HG03378 (cell line): ENCODE results near the gene PYGO2.

ENCODE experiments used
- ATAC-seq: cut with Tn5 transposase; IDR thresholded peaks from one replicate; pipeline ENCODE4 v1.9.1; 2021; ENCODE audit warnings: mild to moderate bottlenecking, moderate library complexity; ENCODE audit not compliant: unreplicated experiment

The PYGO2 gene

DNA sequence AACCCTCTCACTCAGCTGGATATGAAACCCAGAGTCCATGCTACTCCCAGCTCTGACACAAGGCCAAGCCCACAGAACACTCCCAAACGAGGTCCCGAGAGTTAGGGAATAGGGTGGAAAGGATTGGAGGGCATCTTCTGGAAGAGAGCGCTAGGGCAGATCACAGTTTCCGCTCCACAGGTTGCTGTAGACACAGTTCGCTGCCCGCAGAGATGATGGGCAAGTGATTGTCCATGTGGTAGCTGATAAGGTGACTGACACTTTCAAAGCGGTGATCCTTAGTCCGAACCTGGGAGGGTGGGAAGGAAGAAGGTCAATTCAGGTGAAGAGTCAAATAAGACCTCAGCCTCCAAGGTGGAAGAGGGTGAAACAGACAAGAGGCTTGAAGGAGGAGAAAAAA, 2.1 kb upstream of the PYGO2 start:
- no peak for ATAC-seq

DNA sequence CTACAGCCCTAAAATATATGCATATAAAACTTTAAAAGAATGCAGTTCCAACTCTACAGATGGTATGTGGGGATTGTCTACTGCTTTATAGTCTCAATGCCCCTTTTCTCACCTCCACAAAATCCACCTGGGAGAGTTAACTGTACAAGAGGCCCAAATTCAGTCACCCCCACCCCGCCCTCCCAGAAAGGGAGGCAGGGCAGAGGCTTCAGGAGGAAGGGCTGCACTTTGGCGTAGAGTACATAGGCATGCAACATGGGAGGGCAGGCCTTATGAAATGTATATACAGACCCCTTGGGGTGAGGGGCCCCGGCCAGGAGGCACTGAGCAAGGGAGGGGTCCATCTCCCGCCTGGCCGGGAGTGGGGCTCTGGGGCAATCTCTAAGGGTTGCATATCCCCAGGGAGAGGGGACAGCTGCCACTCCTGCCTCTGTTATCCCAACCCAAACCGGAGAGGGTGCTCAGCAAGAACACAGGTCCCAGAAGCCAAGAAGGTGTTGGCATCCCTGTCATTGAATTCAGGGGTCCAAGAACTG, 1.3 kb upstream of the PYGO2 start:
- ATAC-seq: no peak

DNA sequence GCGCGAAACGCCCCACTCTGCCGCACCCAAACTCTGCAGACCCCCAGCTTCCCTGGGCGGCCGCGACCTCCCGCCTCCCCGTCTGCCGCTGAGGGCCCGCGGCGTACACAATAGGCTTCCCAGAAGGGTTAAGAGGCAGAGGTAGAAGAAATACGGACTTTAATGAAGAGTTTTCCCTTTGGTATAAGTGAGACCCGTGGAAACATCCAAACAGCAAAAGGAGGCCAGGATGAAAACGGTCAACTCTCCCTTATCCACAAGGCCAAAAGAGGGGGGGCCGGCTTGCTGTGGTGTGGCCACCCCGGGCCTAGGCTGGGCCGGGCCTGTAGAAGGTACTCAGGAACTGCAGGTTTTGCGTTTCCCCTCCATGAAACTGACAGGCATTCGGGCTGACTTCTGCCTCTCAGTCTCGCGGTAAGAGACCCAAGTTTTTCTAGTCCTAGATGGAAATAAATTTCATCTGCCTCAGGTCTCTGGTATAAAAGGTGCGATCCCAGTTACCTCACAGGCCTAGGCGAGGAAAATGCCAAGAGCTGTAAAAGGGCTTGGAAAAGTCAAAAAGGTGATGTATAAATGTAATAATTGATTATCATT, 671 bp upstream of the PYGO2 start:
- peak; percentile 15 for ATAC-seq

DNA sequence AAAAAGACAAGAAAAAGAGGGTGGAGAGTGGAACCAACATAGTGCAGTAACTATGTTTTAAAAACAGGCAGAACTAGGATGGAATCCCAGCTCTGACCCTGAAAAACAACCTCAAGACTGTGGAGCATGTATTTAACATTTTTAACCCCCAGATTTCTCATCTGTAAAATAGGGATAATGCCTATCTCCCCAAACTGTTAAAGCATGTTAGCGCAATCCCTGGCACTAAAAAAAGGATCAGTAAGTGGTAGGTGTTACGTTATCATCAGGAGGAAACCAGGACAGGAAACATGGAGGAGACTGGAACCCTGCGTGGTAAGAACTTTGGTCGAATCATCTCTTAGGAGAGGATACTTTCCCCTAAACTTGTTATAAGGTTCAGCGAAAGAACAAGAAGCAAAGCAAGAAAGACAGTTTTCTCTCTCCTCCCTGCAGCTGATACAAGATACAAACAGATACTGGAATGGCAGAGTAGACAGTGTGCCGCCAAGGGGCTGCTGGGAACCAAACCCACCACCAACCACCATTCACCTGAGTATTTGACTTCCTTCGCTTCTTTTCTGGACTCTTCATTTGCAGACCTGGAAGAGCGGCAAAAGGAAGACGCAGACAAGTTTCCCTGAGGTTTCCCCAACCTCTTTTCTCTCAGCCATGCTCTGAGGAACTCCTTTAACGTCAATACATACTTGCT, 991 bp downstream of the PYGO2 start:
- ATAC-seq: no peak

DNA sequence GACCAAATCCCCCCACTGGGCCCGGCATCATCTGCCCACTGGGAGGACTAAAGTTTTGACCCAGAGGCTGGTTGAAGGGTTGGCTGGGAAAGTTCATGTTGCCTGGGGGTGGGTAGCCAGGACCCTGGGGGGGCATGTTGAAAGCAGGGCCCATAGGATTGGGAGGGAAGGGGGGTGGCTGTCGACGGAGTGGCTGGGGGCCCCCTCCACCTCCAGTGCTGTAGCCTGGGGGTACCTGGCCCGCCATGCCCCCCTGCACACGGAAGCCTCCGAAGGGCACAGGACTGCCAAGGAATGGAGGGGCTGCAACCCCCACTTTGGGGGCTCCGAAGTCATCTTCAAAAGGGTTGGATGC, 2.2 kb downstream of the PYGO2 start:
- no peak for ATAC-seq

DNA sequence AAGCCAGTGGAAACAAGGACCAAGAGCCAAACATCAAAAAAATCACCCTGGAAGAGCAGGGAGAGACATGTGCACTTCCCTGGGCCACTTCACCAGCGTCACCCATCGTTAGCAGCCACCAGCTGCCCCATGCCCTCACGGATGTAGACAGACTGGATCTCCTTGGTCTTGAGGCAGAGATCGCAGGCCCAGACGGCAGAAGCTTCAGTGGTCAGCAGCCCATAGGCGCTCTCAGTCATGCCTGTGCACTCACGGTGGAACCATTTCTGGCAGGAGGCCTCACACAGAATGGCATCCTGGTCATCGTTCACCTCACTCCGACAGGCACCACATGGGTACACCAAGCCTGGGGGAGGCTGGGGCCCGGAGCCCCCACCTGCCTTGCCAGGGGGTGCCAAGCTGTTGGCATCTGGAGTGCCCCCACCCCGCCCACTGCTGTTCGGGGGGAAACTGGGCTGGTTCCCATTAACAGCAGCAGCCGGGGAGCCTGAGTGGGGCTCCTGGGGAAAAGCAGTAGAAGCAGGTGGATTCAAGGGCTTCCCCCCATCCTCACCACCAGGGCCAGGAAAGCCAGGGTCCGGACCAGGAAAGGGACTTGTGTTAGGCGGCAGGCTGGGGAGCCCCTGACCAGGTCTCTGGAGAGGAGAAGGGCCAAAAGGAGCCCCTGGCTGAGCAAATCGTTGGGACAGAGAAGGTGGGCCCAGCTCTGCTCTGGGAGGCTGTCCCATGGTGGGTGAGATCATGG, 2.7 kb downstream of the PYGO2 start:
- no peak for ATAC-seq

DNA sequence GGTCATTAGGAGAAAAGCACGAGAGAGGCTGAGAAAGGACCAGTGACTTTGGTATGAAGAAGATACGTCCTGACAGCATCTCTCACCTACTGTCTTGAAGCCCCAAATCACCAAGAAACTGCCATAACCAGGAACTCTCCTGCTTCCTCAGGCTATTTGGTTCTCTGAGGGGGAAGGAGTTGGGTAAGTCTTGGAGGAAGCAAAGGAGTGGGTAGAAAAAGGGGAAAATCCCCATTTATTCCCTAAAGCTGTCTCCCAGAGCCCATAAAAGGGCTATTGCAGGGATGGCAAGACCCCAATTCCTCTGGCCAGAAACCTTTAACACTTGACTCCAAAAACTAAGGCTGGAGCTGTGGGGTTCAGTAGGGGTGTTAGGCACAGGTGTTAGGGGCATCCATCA, 3.5 kb downstream of the PYGO2 start:
- no peak for ATAC-seq

DNA sequence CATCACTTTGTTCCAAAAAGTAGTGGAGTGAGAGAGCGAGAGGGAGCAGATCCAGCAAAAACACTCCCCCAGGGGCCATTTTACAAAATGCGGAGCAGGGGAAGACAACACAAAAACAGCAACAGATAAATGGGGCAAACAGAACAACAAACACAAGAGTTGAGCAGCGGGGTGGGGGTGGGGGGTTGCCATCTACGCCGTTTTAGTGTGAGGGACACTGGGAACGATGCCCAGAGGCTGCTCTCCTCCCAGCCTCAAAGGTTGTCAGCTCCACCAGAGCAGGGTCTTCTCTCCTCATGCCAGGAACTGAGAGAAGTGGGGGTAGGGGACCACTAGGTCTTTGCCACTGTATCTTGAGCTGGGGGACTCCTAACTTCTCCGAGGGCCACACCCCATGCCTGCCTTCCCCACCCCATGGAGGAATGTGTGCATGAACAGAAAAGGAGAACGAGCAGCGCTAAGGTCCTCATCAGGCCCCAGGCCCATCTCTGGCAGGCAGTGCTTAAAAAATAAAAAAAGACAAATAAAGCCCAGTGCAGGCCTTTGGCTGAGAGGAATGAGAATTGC, 4.4 kb downstream of the PYGO2 start:
- no peak for ATAC-seq

DNA sequence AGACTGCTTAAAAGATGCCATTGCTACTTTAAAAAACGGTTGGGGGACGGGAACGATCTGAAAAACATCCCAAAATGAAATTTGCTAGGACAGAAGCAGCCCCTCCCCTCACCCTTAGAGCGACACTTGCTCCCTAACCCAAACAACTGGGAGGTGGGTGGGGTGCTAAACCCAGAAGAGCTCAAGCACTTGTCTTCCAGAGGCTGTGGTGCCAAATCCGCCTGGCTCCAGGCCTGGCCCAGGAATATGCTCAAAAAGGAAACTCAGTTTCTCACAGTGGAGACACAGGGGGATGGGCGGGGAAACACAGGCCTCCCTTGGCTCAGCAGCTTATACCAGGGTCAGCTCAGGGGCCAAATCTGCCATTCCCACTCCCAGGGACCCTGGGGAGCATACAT, 5.0 kb downstream of the PYGO2 start:
- no peak for ATAC-seq

DNA sequence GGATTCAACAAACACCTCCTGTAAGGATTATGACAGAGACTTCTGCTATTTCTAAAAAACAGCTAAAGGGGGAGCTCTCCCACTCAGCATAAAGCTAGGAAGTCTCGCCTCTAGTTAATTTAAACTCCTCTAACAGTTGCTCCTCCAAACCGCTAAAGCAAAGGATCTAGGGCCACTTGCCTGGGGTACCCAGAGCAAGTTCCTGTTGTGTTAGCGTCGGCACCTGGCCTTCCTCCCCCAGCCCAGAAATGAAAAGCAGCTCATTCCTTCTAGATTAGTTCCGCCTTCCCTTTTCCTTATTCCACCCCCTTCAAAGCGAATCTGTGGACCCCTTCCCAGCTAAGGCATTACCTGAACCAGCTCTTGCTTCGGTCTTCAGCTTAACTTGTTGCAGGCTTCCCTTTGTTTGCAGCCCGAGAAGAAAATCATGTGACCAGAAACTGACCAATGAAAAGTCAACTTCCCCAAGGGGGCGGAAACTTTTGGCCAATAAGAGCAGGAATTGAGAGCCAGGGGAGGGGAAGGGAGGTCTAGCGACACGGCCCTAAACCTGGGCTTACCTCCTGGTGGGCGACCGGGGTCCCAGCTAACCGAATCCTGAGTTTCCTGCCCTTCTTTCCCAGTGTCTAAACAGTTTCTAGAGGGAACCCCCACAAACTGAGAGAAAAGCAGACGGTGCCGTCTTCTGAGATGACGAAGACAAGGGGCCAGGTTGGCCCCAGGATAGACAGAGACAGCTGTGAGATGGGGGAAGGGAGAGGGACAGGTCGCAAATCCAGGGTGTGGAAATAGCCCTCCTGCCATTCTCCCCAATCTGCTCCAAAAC, 5.7 kb downstream of the PYGO2 start, which contains the start of gene PBXIP1:
Gene PBXIP1 (minus strand): TSS at position 382 of the 826 bp plus-strand sequence. CDS start 2,378 bp downstream, outside the sequence.
- peak; percentile 43 for ATAC-seq

DNA sequence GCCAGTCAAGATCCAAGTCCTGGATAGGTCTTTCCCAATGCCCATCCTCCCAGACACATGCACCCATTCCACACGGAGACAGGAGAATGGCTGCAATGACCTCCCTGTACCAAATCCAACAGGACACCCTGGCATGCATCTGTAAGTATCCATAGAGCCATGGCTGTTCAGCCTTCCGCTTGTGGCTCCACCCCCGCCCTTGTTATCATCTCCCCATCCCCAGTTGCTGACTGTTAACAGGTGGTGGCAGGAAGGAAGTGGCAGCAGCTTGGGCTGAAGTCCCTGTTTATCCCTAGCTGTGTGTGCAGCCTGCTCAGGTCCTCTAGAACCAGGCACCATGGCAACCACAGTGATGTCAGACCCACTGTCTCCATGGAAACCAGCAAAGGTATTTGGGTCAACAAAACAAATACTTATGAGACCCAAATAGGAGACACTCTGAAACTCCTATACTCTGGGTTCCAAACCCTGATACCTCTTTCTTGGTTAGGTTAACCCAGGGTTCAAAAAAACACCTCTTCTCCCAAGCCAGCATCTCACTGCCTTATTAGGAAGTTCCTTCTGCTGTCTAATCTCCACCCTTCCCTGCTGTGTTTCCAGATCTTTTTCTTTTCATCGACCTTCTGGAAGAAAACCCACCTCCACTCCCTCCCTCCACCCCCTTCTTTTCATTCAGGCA, 6.4 kb downstream of the PYGO2 start:
- peak; percentile 53 for ATAC-seq

DNA sequence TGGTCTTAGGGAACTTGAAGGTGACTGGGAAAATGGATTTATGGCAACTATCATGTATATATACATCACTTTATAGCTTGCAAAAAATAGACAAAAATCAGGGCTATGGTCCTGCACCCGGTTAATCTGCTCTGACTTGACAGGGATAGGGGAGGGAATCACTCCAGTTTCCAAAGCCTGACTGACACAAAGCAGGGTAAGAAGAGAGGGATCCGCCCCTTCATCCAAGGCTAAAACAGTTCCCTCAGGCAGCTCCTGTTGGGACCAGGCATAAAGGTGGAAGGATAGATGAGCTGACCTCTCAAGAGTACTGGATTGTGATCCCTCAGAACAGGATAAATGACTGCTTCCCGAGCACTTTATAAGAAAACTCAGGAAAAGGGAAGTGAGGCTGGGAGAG, 7.0 kb downstream of the PYGO2 start:
- no peak for ATAC-seq

DNA sequence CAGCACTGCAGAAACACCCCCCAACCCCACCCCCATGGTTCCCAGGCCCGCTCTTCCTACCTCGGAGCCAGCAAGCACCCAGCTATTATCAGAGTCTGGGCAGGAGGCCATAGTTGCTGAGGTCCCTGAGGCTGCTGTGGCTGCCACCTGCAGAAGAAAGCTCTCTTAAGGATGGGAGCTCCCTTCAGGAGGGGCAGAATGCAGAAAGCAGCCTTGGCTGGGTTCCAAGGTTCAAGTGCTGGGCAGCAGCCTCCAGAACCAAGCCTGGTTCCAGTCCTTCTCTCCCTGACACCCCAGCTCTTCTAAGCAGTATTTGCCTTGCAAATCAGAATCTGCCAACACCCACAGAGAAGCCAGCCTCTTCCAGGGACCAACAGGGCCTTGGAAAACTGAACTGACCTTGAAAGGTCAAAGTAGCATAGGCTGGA, 8.0 kb downstream of the PYGO2 start:
- ATAC-seq: no peak

DNA sequence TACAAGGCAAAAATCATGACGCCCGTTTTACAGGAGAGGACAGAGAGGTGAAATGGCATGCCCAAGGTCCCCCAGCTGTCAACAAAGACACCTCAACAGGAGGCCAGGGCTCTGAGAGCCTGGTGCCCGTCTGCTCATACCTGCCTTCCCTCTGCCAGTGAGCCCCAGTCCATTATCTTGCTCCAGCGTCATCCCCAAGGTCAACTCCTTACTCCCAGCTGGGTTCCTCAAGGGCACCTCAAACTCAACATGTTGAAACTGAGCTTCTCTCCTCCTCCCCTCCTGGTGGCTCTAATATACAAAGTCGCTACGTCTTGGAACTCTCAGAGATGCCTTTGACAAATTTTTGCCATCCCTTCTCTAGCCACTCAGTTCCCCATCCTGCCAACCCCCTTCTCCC, 8.9 kb downstream of the PYGO2 start:
- ATAC-seq: no peak

DNA sequence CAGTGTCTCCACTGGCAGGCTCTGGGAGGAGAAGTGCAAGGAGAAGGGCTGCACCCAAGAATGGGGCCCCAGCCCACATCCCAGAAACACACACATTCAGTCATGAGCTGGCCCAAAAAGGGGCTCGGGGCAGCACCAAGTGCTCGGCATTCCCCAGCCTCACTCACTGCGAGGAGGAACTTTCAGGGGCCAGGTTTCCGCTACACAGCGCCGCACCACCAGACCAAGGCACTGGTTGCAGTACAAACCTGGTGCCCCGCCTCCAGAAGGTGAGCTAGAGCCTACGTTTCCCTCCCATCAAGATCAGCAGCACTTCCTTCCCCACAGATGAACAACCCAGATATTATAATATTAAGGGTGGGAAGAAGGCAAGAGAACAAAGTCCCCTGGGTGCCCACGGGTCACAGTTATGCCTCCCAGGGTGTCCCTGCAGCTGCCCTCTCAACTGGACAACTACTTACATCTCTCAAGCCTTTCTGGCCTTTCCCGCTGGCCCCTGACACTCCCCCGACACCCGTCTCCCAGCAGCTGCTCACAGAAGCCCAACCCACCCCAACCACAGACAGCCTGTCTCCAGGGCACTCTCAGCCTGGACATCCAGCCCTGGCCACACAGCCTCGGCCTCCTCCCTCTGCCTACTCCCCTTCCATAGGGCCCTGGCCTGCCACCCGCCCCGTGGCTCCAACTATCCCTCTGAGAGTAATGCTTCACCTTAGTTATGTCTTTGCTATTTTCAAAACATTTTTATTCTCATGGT, 9.5 kb downstream of the PYGO2 start:
- no peak for ATAC-seq

DNA sequence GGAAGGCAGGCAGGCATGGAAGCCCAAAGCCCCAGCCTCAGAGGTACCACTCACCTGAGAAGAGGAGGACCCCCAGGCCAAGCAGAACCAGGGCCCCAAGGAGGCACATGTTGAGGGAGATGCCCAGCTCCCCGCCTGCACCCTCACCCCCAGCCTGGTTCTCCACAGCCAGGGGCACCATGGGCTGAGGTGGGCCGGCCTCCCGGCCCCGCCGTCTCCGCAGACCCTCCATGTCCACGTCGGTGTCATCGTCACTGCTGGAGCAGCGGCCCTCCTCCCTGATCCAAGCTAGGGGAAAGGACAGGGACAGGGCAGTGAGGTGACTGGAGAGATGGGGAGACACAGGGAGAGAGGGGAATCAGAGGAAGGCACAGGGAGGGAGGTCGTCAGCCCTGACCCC, 13.5 kb downstream of the PYGO2 start:
- ATAC-seq: no peak

DNA sequence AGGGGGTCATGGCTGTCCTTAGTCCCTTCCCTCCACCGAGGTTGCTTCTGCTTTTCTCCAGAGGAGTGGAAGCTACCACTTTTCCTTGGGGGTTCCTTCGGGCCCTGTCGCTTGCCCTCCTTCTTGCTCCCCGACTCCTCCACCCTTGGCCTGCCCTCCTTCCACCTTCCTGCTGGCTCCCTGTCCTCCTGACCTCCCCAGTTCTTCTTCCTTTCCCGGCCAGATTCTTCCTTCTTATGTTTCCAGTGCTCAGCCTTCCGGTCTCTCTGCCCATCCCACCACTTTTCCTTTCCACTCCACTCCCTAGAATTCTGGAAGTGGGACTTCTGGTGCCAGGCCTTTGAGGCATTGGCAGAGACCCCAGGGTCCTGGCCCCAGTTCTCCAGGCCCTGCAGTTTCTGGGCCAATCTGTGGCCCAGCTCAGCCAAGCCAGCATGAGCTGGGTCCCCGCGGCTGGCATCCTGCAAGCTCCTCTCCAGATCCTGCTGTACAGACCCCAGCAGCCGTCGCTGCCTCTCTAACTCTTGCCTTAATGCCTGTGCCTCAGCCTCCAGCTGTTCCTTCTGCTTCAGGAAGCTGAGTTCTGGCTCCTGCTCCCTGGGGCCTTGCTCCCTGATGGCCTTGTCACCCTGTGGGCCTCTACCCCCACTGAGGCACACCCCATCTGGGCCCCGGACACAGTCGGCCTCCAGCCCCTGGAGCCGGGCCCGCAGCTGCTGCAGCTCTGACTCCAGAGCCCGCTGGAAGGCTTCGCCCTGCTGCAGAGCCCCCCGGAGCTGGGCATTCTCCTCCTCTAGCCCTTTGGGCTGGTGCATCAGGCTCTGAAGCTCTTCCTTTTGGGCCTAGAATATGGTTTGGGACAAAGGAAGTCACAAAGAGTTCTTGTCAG, 15.4 kb downstream of the PYGO2 start:
- ATAC-seq: no peak

DNA sequence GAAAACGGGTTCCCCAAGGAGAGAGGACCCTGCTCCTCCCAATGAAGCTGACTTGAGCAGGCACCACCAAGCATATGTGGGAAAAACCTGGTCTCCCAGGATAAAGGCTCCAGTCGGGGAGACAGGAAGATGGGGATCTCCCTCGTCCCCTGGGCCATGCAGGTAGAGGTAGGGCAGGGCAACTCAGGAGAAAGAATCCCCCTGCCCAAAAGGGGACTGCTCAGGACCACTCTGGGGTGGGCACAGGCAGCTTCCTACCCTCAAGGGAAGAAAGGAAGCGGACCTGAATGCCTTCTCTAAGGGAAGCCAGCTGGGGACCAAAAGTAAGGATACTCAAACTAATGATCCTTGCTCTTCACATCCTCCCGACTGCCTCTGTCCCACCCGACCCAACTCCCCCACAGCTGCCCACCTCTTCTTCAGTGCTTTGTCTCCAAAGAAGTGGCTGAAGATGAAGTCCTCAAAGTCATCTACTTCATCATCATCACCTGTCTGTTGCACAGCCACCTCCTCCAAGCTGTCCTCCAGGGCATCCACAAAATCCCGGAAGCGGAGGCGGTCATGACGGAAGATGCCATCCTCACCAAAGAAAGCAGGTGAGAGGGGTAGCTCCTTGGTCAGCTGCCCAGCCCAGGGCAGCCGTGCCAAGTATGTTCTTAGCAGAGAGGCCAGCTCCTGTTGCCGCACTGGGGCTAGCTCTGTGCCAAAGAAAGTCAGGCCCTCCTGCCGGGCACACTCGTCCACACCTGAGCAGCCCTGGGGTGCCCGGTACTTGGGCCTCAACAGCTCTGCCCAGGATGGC, 16.2 kb downstream of the PYGO2 start:
- ATAC-seq: no peak
